ENCODE data around the gene HSFX1.
A peak's percentile ranks its signal among the peaks of the same experiment; 100 is the strongest.

Gene HSFX1

DNA sequence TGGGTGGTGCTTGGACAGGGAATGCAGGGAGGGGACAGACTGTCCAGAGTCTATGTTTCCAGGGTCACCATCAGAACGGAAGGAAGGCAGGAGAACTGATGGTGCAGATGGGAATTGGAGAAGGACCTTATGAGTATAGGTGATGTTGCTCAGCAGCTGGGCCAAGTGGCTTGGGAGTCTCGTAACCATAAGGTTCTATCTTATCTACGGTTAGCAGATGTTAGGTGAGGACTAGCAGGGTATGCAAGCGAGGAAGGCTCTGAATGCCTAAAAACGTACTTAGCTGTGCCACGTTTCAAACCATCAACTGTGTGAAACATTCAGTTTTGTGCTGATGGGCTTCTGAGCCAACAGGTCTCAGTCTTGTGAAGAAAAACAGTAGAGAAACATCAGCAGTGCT is 30.2 kb downstream of the HSFX1 start:
- no peak for DNase-seq (ENCODE audit: extremely low read depth in 1 of 2, low read depth in 1 of 2)

DNA sequence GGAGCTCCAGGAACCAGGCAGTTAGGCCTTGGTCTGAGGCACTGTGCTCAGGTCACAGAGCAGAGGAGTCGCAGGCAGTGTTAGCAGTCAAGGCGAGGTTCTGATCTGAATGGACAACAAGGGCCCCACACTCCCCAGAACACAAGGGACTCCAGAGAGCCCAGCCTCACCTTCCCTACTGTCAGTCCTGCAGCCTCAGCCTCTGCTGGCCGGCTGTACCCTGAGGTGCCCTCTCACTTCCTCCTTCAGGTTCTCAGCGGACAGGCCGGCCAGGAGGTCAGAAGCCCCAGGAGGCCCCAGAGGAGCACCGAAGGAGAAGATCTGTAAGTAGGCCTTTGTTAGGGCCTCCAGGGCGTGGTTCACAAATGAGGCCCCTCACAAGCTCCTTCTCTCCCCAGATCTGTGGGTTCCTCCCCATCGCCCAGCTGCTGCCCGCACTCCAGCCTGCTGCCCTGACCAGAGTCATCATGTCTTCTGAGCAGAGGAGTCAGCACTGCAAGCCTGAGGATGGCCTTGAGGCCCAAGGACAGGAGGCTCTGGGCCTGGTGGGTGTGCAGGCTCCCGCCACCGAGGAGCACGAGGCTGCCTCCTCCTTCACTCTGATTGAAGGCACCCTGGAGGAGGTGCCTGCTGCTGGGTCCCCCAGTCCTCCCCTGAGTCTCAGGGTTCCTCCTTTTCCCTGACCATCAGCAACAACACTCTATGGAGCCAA is 34.0 kb downstream of the HSFX1 start:
- DNase-seq (ENCODE audit: extremely low read depth in 1 of 2, low read depth in 1 of 2): no peak

DNA sequence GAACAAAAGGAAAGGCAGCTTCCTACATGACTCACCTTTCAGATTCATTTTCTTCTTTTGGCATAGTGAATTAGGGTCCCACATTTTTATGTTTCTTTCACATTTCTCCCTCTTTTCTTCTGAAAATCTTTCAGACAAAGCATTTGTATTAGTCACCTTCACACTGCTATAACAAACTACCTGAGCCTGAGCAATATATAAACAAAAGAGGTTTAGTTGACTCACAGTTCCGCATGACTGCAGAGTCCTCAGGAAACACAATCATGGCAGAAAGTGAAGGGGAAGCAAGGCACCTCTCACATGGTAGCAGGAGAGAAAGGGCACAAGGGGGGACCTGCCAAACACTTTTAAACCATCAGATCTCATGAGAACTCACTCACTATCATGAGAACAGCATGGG is 44.8 kb downstream of the HSFX1 start:
- no peak for DNase-seq (ENCODE audit: extremely low read depth in 1 of 2, low read depth in 1 of 2)

DNA sequence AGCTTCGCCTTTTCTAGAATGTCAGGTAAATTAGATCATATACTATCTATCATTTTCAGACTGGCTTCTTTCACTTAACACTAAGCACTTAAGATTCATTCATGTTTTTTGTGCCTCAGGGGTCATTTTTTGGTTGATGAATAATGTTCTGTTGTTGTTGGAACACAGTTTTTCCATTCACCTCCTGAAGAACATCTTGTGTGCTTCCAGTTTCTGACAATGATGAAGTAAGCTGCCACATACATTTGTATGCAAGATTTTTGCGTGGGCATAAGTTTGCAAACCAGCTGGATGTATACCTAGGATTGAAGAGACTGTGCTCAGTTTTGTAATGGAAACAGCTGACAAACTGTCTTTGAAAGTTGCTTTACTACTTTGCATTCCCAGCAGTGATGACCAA is 45.5 kb downstream of the HSFX1 start:
- DNase-seq (ENCODE audit: extremely low read depth in 1 of 2, low read depth in 1 of 2): no peak

DNA sequence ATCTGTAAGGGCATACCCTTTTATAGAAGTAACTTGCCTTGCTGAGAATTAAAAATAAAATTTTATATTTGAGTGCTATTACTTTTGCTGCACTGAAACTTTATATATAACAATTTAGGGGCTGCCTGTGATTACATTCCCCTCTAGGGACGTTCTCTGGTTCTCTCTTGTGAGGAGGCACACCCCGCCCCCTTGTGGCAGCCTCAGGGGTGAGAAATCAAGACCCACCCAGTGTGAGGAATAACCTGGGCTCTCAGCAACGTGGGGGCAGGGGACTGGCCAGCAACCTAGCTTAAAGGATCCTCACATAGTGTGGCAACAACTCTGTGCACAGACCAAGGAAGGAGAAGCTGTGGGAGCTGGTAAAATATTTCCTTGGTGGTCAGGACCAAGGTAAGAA is 51.6 kb downstream of the HSFX1 start:
- peak in 1 of 2 donors; percentile 24 for DNase-seq (ENCODE audit: extremely low read depth in 1 of 2, low read depth in 1 of 2)
